AG09319 (cell line): ENCODE data around the gene ZMYND10.

Source experiments
- DNase-seq: peaks from one replicate; pipeline ENCODE4 v3.0.0-alpha.2; 2010; ENCODE audit warnings: low read depth; ENCODE audit errors: extremely low read depth
- CTCF ChIP-seq: IDR thresholded peaks from 2 replicates; pipeline ENCODE4 v1.5.1; 2011; ENCODE audit warnings: low read depth, mild to moderate bottlenecking, inconsistent platforms, low read length, moderate library complexity

ZMYND10 gene

DNA sequence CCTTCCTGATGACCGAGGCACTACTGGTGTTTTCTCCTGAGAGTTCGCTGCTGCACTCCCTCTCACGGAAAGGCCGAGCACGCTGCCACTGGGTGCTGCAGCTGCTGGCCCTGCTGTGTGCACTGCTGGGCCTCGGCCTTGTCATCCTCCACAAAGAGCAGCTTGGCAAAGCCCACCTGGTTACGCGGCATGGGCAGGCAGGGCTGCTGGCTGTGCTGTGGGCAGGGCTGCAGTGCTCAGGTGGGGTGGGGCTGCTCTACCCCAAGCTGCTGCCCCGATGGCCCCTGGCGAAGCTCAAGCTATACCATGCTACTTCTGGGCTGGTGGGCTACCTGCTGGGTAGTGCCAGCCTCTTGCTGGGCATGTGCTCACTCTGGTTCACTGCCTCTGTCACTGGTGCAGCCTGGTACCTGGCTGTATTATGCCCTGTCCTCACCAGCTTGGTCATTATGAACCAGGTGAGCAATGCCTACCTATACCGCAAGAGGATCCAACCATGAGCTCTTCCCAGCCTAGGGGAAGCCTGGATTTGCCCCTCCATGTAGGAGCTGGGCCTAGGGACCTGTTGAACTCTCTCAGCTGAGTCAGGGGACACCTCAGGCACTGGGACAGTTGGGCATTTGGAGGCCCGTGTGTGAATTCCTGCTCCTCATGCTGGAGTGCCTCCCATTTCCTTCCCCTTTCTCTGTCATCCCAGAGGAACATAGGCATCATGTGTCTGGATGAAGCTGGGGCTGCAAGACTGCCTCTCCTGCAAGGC lies 7.9 kb upstream of the ZMYND10 start:
- no peak for DNase-seq
- no peak for TF ChIP-seq CTCF

DNA sequence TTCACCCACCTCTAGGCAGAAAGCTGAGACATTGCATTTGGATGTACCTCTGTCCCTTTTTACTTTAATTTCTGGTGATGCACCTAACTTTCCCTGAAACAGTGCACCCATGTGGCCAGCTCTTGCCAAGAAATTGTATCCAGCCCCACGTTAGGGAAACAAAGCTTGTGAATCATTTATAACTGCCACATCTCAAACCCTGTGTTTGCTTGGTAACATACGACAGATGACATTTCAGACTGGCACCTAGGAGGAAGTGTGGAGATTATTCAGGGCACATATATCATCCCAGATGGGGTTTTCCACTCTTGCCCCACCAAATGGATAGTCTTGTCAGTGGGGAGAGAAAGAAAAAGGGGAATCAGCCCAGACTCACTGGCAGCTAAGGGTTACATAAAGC lies 7.2 kb upstream of the ZMYND10 start:
- DNase-seq, result no peak
- no peak; the same call in 1 of the 2 replicates for TF ChIP-seq CTCF

DNA sequence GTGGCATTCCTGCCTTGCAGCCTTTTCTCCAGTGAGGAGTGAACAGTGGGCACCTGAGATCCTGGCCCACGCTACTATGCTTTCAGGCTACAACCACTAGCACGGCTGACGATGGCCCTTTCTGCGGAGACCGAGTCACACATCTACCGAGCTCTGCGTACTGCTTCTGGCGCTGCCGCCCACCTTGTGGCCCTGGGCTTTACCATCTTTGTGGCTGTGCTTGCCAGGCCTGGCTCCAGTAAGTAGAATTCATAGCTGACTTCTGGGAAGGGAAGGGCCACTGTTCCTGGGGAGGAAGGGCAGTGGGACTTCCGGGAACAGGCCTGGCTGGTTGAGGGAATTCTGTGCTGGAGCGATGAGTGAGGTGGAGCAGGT lies 5.8 kb upstream of the ZMYND10 start:
- TF ChIP-seq CTCF, result no peak

DNA sequence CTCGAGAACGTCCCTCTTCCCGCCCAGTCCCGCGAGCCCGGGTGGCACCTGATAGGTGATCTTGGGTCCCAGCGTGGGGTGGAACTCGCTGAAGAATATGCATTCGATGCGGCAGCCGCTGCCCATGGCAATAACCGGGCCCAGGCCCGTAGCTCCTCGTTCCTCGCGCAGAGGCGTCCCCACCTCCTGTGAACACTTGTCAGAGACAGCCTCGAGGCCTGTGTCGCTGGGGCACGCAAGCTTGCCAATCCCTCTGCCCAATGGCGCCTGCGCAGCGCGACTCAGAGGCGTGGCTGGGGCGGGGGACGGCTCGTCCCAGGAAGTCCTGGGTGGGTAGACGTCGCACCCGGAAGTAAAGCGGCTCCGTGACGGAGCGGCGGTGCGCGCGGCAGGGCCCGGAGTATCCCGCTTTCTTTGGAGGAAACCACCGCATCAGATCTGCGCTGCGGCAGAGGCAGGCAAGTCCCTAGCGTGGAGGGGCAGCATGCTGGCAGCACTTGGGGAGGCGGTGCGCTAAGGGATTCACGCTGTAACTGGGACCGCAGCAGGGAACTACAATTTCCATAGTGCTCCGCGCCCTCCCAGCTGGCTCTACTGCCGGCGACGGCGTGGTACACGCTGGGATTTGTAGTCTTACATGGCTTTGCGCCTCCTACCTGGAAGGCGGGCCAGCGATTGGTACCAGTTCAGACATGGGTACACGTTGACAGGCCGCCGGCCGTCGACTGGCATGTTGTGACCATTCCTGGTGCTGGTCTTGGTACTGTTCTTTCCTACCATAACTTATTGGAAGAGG lies 5.2 kb upstream of the ZMYND10 start, which contains the start of the genes CYB561D2 and NPRL2:
Gene CYB561D2 (plus strand): TSS at position 336 of the 796 bp plus-strand sequence. CDS start 572 bp downstream, outside the sequence.
Gene NPRL2 (minus strand): TSS at position 249 of the 796 bp plus-strand sequence. CDS start 123 bp downstream, at position 126.
- peak; percentile 76 for DNase-seq
- no peak for TF ChIP-seq CTCF

More for the DNA sequence above, 5.8 kb upstream of the ZMYND10 start:
- no peak for DNase-seq

GRCh38 chr3:50350213-50350526 lies 4.6 kb upstream of the ZMYND10 start:
- no peak for DNase-seq
- TF ChIP-seq CTCF, result no peak

DNA sequence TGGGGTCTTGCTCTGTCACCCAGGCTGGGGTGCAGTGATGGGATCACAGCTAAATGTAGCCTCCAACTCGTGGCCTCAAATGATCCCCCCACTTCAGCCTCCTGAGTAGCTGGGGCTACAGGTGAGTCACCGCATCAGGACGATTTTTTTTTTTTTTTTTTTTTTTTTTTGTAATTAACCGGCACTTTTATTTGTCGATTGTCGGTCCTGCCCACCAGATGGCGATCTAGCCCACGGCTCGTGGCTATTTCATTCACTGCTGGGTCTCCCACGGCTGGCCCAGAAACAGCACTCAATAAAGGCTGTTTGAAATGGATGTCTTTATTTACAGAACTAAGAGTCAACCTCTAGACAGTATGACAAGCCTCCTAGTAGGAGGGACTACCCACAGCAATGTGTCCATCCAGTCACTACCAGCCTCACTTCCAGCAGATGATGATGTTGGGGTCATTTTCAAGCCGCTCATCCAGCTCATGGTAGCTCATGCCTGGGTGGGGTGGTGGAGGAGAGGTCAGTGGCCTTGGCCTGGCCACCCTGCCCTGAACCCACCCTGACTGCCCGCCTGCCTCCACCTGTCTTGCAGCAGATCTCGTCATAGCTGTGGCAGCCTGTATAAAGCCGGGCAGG lies 1.8 kb upstream of the ZMYND10 start:
- peak; percentile 41 for DNase-seq
- TF ChIP-seq CTCF, result peak; percentile 65

- TF ChIP-seq CTCF, result no peak
- DNase-seq, result no peak
Measured at GRCh38 chr3:50345008-50345407, 524 bp downstream of the ZMYND10 start.
